Measurements from ENCODE around the gene ZNF101.
A peak's percentile ranks its signal among the peaks of the same experiment; 100 is the strongest.

Gene ZNF101

GRCh38 chr19:19721896-19722295 is 53.3 kb downstream of the ZNF101 start:
- no peak for DNase-seq

DNA sequence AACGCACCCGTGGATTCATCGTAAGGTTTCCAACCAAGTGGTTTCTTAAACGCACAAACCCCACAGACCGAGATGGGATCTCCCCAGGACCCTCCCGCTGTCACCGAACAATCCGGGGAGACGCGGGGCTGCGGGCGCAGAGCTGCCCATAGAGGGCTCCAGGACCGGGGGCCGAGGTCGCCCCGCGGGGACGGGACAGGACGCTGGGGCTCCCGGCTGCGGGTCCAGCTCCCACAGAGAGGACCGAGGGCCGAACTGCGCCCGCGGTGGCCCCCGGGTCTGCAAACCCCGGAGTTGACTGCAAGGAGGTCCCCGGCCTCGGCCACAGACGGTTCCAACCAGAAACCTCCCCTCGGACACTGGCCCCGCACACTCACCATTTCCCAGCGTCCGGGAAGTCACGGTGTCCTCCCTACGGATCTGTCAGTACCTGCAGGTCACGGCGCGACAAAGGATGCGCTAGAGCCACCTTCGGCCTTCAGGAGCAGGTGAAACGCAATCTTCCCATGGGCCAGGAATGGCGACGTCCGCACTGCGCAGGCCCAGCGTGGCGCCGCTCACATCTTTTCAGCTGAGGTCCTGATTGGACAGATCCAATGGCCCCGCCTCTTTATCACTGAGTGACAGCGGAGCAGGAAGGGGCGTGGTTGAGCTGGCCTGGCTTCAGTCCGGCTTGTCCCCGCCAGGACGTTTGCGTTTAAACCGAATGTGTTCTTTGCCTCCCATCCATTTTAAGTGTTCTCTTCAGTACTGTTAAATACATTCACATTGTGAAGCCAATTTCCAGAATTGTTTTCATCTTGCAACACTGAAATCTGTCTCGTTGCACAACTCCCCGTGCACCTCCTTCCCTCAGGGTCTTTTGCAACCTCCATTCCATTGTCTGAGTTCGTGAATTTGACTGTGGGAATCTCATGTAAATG is 64.2 kb downstream of the ZNF101 start, which contains the start of gene ZNF14:
TSS of gene ZNF14 (minus strand) at position 534 of the 923 bp plus-strand sequence. CDS start at position 380, 154 bp downstream.
- peak; percentile 68 to 82 for DNase-seq

Measured in NCI-H187 (cell line).